Parathyroid adenoma (tissue), 2 donors: ENCODE measurements around the gene UCK1.

ENCODE experiments used
- H2AFZ ChIP-seq: fragments of 300-600 bp; sonication (generic); one replicate; pipeline ENCODE4 v1.7.0; 2017; ENCODE audit warnings: antibody characterized with exemption, mild to moderate bottlenecking
- H3K27ac ChIP-seq: fragments of 300-600 bp; sonication (generic); one replicate; pipeline ENCODE4 v1.7.0; 2017
- H3K27me3 ChIP-seq: fragments of 300-600 bp; sonication (generic); one replicate; pipeline ENCODE4 v1.7.0; 2017; ENCODE audit warnings: low read length; ENCODE audit not compliant: control insufficient read depth, insufficient read depth
- H3K36me3 ChIP-seq: fragments of 300-600 bp; sonication (generic); one replicate; pipeline ENCODE4 v1.7.0; 2017; ENCODE audit warnings: low read length; ENCODE audit not compliant: control insufficient read depth, insufficient read depth
- H3K4me1 ChIP-seq: fragments of 300-600 bp; sonication (generic); one replicate; pipeline ENCODE4 v1.7.0; 2017; ENCODE audit warnings: control low read depth
- H3K4me2 ChIP-seq: fragments of 300-600 bp; sonication (generic); one replicate; pipeline ENCODE4 v1.7.0; 2017; ENCODE audit warnings: low read length
- H3K4me3 ChIP-seq: fragments of 300-600 bp; sonication (generic); one replicate; pipeline ENCODE4 v1.7.0; 2017; ENCODE audit warnings: low read depth, low read length
- H3K79me2 ChIP-seq: fragments of 300-600 bp; sonication (generic); one replicate; pipeline ENCODE4 v1.7.0; 2017; ENCODE audit warnings: control low read depth
- H3K9ac ChIP-seq: fragments of 300-600 bp; sonication (generic); one replicate; pipeline ENCODE4 v1.7.0; 2017; ENCODE audit warnings: mild to moderate bottlenecking
- H3K9me3 ChIP-seq: fragments of 300-600 bp; sonication (generic); one replicate; pipeline ENCODE4 v1.7.0; 2017; ENCODE audit warnings: low read length; ENCODE audit not compliant: control insufficient read depth
- CTCF ChIP-seq: fragments of 300-600 bp; sonication (generic); IDR thresholded peaks from one replicate; pipeline ENCODE4 v1.7.0; 2017; ENCODE audit warnings: antibody characterized with exemption, mild to moderate bottlenecking
- donor health status: primary hyperparathyroidism.

UCK1 gene

GRCh38 chr9:131528886-131529505 is 2.1 kb downstream of the UCK1 start:
- Histone ChIP-seq H3K27me3 (no peaks in the 10 kb centered on the region), H3K36me3 (no peaks in the 10 kb centered on the region), H3K4me3 (no peak overlapping the region), H3K4me2 (no peak overlapping the region), H3K79me2 (no peaks in the 10 kb centered on the region), H3K27ac (no peak overlapping the region), H2AFZ (no peak overlapping the region), H3K9me3 (no peaks in the 10 kb centered on the region), H3K9ac (no peak overlapping the region), H3K4me1 (no peaks in the 10 kb centered on the region)
- TF ChIP-seq CTCF, result no peak

DNA sequence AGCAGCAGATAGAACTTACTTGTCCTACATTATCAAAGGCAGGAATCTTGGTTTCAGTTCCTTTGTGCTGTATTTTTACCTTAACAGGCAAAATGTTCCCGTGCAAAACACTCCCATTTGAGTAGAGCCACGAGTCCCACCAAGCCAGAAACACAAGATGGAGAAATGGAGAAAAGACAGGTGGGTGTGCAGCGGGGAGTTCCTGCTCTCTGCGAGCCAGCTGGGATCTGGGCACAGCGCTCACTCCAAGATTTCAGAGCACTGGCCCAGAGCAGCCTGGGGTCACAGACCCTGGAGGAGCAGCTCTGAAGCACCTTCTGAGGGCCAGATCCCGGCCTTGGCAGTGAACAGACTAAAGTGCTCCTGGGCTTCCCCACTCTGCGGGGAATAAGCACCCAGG is 2.9 kb downstream of the UCK1 start:
- TF ChIP-seq CTCF, result no peak
- Histone ChIP-seq H2AFZ (no peak overlapping the region), H3K4me2 (no peak overlapping the region), H3K27me3 (no peaks in the 10 kb centered on the region), H3K27ac (no peak overlapping the region), H3K9me3 (no peaks in the 10 kb centered on the region), H3K79me2 (no peaks in the 10 kb centered on the region), H3K9ac (no peak overlapping the region), H3K4me3 (no peak overlapping the region), H3K4me1 (no peaks in the 10 kb centered on the region), H3K36me3 (no peaks in the 10 kb centered on the region)

DNA sequence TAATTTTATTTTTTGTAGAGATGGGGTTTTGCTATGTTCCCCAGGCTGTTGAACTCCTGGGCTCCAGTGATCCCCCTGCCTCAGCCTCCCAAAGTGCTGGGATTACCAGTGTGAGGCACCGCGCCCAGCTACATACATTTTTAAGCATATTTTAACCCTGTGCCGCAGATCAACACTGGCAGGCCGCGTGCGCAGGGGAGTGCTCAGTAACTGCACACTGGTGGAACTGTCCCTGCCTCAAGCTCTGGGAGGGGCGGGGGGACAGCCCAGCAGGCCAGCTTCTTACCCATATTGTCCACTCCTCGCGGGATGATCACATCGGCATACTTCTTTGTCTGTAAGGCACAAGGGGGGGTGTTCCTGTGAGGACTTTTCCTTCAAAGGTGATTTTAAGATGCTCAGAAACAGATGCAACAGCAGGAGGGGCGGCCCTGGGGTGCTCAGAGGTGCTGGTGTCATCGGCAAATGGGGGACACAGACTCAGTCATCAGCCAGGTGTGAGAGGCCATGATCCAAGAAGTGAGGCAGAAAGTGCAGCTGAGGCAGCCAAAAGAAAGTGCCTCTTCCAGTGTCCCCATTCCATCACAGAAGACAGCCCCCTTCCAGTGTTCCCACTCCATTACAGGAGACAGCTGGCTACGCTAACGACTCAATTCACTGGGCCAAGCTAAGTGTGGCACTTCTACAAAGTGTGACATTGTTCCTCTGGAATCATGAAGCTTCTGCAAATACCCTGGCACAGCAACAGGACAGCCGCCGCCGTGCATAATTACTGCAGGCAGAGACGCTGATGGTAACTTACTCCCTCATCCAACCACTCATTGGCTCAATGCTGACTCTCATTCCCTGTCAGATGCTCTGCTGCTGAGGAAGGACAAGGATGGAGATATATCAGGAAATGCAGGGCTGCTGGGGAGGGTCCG is 5.2 kb downstream of the UCK1 start:
- H3K9me3 ChIP-seq, result no peaks in the 10 kb centered on the region
- TF ChIP-seq CTCF, result no peak
- no peak overlapping the region for H2AFZ ChIP-seq
- H3K4me2 ChIP-seq, result no peak overlapping the region
- H3K9ac ChIP-seq, result no peak overlapping the region
- H3K4me3 ChIP-seq, result no peak overlapping the region
- H3K36me3 ChIP-seq, result no peaks in the 10 kb centered on the region
- no peaks in the 10 kb centered on the region for H3K27me3 ChIP-seq
- no peaks in the 10 kb centered on the region for H3K79me2 ChIP-seq
- H3K4me1 ChIP-seq, result no peaks in the 10 kb centered on the region
- no peak overlapping the region for H3K27ac ChIP-seq

DNA sequence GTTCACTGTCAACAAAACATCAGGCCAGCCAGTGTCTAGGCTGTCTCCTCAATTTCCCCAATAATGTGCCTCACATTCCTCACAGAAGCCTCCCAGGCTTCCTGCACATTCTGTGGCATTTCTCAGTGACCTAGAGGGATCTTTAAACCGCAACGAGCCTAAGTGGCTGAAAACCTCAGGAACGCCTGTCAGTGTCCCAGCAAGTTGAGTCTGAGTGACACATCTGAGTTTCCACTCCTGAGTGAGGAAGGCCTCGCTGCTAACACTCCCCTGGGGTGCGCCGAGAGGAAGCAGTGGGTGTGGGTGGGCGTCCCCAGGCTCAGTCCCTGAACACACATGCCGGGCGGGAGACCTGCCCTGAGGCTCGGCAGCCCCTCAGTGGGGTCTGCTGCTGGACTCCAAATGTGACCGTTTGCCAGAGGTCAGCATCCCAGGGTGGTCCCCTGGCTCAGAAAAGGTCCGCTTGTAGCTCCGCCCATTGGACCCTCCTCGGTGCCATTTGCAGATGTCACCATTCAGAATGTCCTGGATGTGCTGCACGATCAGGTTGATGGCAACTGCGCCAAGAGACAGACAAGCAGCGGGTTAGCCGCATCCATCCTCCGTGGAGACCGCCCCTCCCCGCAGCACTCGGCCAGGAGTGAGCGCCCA is 6.3 kb downstream of the UCK1 start:
- Histone ChIP-seq H2AFZ (no peak overlapping the region), H3K79me2 (no peaks in the 10 kb centered on the region), H3K4me2 (no peak overlapping the region), H3K27me3 (no peaks in the 10 kb centered on the region), H3K4me1 (no peaks in the 10 kb centered on the region), H3K9ac (no peak overlapping the region), H3K27ac (no peak overlapping the region), H3K9me3 (no peaks in the 10 kb centered on the region), H3K4me3 (no peak overlapping the region), H3K36me3 (no peaks in the 10 kb centered on the region)
- TF ChIP-seq CTCF, result no peak
